GM18867 (cell line): ENCODE data around the gene LRTM1.

Source experiments
- ATAC-seq: cut with Tn5 transposase; IDR thresholded peaks from one replicate; pipeline ENCODE4 v1.9.1; 2021; ENCODE audit warnings: mild to moderate bottlenecking, moderate library complexity; ENCODE audit not compliant: unreplicated experiment

Gene LRTM1

GRCh38 chr3:54897028-54897711, 30.7 kb downstream of the LRTM1 start:
- ATAC-seq = no peak

GRCh38 chr3:54895613-54896012, 32.2 kb downstream of the LRTM1 start:
- ATAC-seq = no peak

- no peak for ATAC-seq
Measured at GRCh38 chr3:54892168-54892567, 35.7 kb downstream of the LRTM1 start.

- no peak for ATAC-seq
Measured at GRCh38 chr3:54891540-54891897, 36.3 kb downstream of the LRTM1 start.

- ATAC-seq = no peak
Measured at GRCh38 chr3:54889731-54890130, 38.1 kb downstream of the LRTM1 start.

- no peak for ATAC-seq
Measured at GRCh38 chr3:54888873-54889272, 39.0 kb downstream of the LRTM1 start.

GRCh38 chr3:54888162-54888561, 39.7 kb downstream of the LRTM1 start:
- ATAC-seq = no peak

GRCh38 chr3:54882129-54882833, 45.6 kb downstream of the LRTM1 start:
- ATAC-seq = no peak

- no peak for ATAC-seq
Measured at GRCh38 chr3:54878145-54878544, 49.7 kb downstream of the LRTM1 start.

GRCh38 chr3:54877730-54878129, 50.1 kb downstream of the LRTM1 start:
- ATAC-seq = no peak

- no peak for ATAC-seq
Measured at GRCh38 chr3:54876694-54877093, 51.2 kb downstream of the LRTM1 start.

GRCh38 chr3:54875596-54876268, 52.1 kb downstream of the LRTM1 start:
- no peak for ATAC-seq

GRCh38 chr3:54874816-54875556, 52.9 kb downstream of the LRTM1 start:
- ATAC-seq = no peak

GRCh38 chr3:54873059-54874010, 54.5 kb downstream of the LRTM1 start:
- no peak for ATAC-seq

- no peak for ATAC-seq
Measured at GRCh38 chr3:54871867-54872266, 56.0 kb downstream of the LRTM1 start.

- no peak for ATAC-seq
Measured at GRCh38 chr3:54870423-54870822, 57.4 kb downstream of the LRTM1 start.
